Right lobe of liver (tissue), 6 donors: ENCODE results near the gene PIANP. TPM values are rescaled to one million over a fixed set of nuclear protein-coding genes. Genes with fewer than 3 reads are reported as not detected.

Experiments
- ATAC-seq, 4 donors: fragments of 200-7000 bp; cut with Tn5 transposase; one replicate each; pipeline ENCODE4 v1.9.1; 2020; ENCODE audit warnings: mild to moderate bottlenecking in 4 of 4, moderate library complexity in 4 of 4
- DNase-seq, 3 donors: peaks; one replicate each; pipeline ENCODE4 v3.0.0-alpha.2; 2020
- H3K27ac ChIP-seq, 3 donors: fragments of 200-600 bp; one replicate each; pipeline ENCODE4 v1.8.0; 2022
- H3K27me3 ChIP-seq, 2 donors: fragments of 200-600 bp; one replicate each; pipeline ENCODE4 v1.8.0; 2022
- H3K36me3 ChIP-seq, 4 donors: fragments of 200-600 bp; sonication (generic) in 1 of 4; one replicate each; pipeline versions ENCODE4 v1.5.1 to v1.8.0; 2017 to 2022; ENCODE audit warnings: control low read depth in 1 of 4
- H3K4me1 ChIP-seq, 4 donors: fragments of 200-600 bp; sonication (generic) in 1 of 4; one replicate each; pipeline versions ENCODE4 v1.5.1 to v1.8.0; 2017 to 2022; ENCODE audit warnings: control low read depth in 1 of 4
- H3K4me3 ChIP-seq, 3 donors: fragments of 200-600 bp; one replicate each; pipeline ENCODE4 v1.8.0; 2022
- H3K9me3 ChIP-seq, 4 donors: fragments of 200-600 bp; sonication (generic) in 1 of 4; one replicate each; pipeline versions ENCODE4 v1.5.1 to v1.8.0; 2017 to 2022; ENCODE audit warnings: control low read depth in 1 of 4
- POLR2A ChIP-seq: fragments of 450-650 bp; IDR thresholded peaks from one replicate; pipeline ENCODE4 v1.6.1; 2017; ENCODE audit warnings: antibody characterized with exemption, mild to moderate bottlenecking
- WGBS: methylation state at CpG from one replicate; pipeline ENCODE4 v1.1.6; 2018; ENCODE audit warnings: low coverage, low lambda C conversion rate; ENCODE audit not compliant: insufficient coverage; ENCODE audit errors: missing lambda C conversion rate; 5-methylcytosine and 5-hydroxymethylcytosine counted together
- intact Hi-C, 2 donors: fragments of 100-400 bp; cut with DNase I; formaldehyde crosslinking; loops; one replicate each; pipeline versions ENCODE4 v1.11.2 to v1.14.1; 2022
- total RNA-seq, 6 experiments: library from RNA; depleted of rRNA in 2 of 6; stranded (reverse); fragments of >200 nt in 2 of 6; fragmentation: NEBNext Ultra II Directional in 3 of 6; extraction: Animal tissue kit (Norgen Biotek cat#: 25700) in 3 of 6; gene quantifications; one replicate each; pipeline versions ENCODE4 v1.1.0 to v1.2.4, GENCODE V29; 2016 to 2023
- TF ChIP-seq, protein P1 (sequence below), 4 donors: fragments of 200-600 bp in 3 of 4; fragments of 450-650 bp in 1 of 4; IDR thresholded peaks; one replicate each; pipeline versions ENCODE4 v1.5.1 to v1.8.0; 2016 to 2022; ENCODE audit warnings: antibody characterized with exemption in 4 of 4, mild to moderate bottlenecking in 2 of 4
- donor health status: DM: no; HTN: yes; CAD: no.
- donor health status: DM: no; HTN: no; CAD: no.
- donor health status: DM: no; HTN: no; CAD: no.
- donor health status: DM: no; HTN: yes; CAD: no.
- donor health status: DM: no; HTN: yes; CAD: no.

Gene PIANP
- total RNA-seq, 6 experiments from 2014 or later = not detected

DNA sequence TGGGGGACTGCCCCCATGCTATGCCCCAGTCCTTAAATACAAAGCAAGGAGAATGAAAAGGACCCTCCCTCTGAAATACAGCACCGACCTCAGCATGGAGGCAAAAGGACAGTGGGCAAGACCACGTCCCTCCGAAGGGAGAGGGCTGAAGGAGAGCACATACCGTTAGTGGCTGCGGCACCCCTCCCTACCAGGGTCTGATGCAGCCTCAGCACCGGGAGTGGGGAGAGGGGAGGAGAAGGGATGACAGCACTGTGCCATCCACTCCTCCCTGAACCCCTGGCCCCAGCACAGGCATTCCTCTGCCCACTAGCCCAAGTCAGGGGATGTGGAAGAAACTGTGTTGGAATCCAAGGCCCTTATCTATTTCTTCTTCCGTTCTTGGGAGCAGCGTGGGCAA lies 49.8 kb downstream of the PIANP start:
- Histone ChIP-seq H3K27ac (no peak overlapping the region), H3K27me3 (no peaks in the 10 kb centered on the region), H3K9me3 (no peaks in the 10 kb centered on the region), H3K4me3 (no peak overlapping the region), H3K4me1 (peaks cover 0 to 10% (median 5%) of the 10 kb centered on the region in 4 donors), H3K36me3 (peaks cover 0 to 28% (median 10%) of the 10 kb centered on the region in 4 donors)
- TF ChIP-seq POLR2A = no peak
- TF ChIP-seq, protein P1, sequence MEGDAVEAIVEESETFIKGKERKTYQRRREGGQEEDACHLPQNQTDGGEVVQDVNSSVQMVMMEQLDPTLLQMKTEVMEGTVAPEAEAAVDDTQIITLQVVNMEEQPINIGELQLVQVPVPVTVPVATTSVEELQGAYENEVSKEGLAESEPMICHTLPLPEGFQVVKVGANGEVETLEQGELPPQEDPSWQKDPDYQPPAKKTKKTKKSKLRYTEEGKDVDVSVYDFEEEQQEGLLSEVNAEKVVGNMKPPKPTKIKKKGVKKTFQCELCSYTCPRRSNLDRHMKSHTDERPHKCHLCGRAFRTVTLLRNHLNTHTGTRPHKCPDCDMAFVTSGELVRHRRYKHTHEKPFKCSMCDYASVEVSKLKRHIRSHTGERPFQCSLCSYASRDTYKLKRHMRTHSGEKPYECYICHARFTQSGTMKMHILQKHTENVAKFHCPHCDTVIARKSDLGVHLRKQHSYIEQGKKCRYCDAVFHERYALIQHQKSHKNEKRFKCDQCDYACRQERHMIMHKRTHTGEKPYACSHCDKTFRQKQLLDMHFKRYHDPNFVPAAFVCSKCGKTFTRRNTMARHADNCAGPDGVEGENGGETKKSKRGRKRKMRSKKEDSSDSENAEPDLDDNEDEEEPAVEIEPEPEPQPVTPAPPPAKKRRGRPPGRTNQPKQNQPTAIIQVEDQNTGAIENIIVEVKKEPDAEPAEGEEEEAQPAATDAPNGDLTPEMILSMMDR (IDR thresholded peaks at IDR 0.05) = no peak
- ATAC-seq = no peak
- 70% methylated on average over 3 of the region's 8 CpGs for WGBS
- intact Hi-C loops = loop anchor here in 1 of 2 donors (10.0 kb wide), 1 partner anchor 74 kb away; the partner anchor contains the start of gene COPS7A
- DNase-seq = no peak

DNA sequence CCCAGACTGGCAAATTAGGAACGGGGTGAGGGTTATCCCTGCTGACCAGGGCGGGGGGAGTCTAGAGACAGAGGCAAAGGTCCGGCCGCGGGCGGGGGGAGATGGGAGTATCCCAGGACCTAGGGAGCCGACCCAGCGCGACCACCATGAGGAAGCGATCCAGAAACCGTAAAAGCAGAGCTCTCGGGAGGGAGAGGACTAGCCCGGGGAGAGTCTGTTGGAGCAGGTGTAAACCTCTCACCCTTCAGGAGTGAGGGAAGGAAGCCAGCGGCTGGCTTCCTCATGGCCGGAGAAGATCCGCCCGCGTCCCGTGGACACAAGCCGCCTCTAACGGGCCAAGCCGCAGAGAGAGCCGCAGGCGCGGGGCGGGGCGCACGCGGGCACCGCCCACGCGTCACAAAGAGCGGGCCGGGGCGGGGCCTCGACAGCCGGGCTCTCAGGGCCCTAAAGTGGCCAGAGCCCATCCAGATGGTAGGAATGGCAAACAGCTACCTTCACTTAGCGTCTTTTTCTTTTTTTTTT lies 53.5 kb downstream of the PIANP start, which contains the start of gene ACRBP:
ACRBP (minus strand) TSS at position 350 of the 522 bp plus-strand sequence; CDS start at position 284, 66 bp downstream.
- Histone ChIP-seq H3K27ac (peak within 1 kb of the TSS in 2 of 3 donors; percentile 48 to 53), H3K4me1 (no peaks in the 10 kb centered on the region), H3K27me3 (no peaks in the 10 kb centered on the region), H3K4me3 (peak within 1 kb of the TSS; percentile 32 to 57 (median 37)), H3K36me3 (peaks cover 0 to 15% (median 6%) of the 10 kb centered on the region in 4 donors), H3K9me3 (no peaks in the 10 kb centered on the region)
- DNase-seq (peak; percentile 73 to 86 (median 82)), ATAC-seq (peak; percentile 92 to 96 (median 94))
- intact Hi-C loops = no loop called here
- TF ChIP-seq, protein P1 (IDR thresholded peaks at IDR 0.05) = no peak
- TF ChIP-seq POLR2A = no peak
- WGBS = 22% methylated on average over 15 of the region's 38 CpGs

GRCh38 chr12:6646276-6647082 lies 54.1 kb downstream of the PIANP start:
- Histone ChIP-seq H3K9me3 (no peaks in the 10 kb centered on the region), H3K27ac (peak overlapping the region in 2 of 3 donors; percentile 48 to 53), H3K36me3 (peaks cover 0 to 14% (median 6%) of the 10 kb centered on the region in 4 donors), H3K27me3 (no peaks in the 10 kb centered on the region), H3K4me3 (peak overlapping the region; percentile 32 to 57 (median 37)), H3K4me1 (no peaks in the 10 kb centered on the region)
- DNase-seq (no peak), ATAC-seq (peak in 2 of 4 donors; percentile 6 to 30)
- TF ChIP-seq POLR2A = no peak
- TF ChIP-seq, protein P1 (IDR thresholded peaks at IDR 0.05) = no peak
- intact Hi-C loops = no loop called here
- WGBS = 59% methylated on average over 16 of the region's 28 CpGs

DNA sequence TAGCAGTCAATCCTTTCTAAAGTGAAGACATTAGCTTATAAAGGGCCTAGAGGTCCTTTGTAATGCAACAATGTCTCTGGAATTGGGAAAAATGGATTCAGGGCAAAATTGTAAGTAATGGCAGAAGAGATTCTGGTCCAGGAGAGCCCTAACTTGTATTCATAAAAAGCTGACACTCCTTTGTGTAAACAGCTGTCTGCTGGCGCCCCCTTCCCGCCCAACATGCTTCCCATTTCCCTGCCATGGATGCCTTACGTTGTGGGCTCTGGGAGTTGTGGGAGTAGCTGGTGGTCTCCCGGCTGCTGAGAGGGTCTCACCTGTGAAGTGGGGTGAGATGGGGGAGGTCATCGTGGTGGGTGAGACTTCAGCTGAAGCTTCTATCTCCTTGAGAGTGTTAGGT lies 55.7 kb downstream of the PIANP start:
- Histone ChIP-seq H3K4me3 (no peak overlapping the region), H3K36me3 (no peaks in the 10 kb centered on the region), H3K27ac (peak overlapping the region in 1 of 3 donors; percentile 30), H3K9me3 (no peaks in the 10 kb centered on the region), H3K27me3 (no peaks in the 10 kb centered on the region), H3K4me1 (no peaks in the 10 kb centered on the region)
- ATAC-seq (no peak), DNase-seq (no peak)
- TF ChIP-seq POLR2A = no peak
- TF ChIP-seq, protein P1 (IDR thresholded peaks at IDR 0.05) = no peak
- WGBS = 32% methylated on average over 5 of the region's 5 CpGs
- intact Hi-C loops = no loop called here
